ENCODE measurements around the gene DGKI. TPM values are rescaled to one million over a fixed set of nuclear protein-coding genes. Genes with fewer than 3 reads are reported as not detected.

The DGKI gene
- total and polyA plus RNA-seq, 2 experiments from 2014 or later = 0.16 to 1.0 TPM

DNA sequence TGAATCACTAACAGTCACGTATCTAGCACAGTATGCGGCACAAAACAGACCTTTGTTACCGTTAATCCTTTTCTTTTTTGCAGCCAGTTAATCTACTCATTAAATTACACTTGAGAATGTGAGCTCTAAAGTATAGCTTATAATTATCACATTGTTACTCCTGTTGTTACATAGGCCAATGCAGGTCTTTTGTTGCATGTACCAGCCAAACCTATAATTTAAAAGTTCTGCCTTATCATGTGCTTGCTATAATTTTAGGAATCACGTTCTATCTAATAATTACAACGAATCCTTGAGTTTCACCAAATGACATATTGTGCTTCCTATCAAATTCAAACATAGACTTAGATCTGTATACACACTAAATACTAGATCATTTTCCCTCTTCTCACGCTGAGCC is 245.1 kb downstream of the DGKI start (continued):
- TF ChIP-seq, protein P1, sequence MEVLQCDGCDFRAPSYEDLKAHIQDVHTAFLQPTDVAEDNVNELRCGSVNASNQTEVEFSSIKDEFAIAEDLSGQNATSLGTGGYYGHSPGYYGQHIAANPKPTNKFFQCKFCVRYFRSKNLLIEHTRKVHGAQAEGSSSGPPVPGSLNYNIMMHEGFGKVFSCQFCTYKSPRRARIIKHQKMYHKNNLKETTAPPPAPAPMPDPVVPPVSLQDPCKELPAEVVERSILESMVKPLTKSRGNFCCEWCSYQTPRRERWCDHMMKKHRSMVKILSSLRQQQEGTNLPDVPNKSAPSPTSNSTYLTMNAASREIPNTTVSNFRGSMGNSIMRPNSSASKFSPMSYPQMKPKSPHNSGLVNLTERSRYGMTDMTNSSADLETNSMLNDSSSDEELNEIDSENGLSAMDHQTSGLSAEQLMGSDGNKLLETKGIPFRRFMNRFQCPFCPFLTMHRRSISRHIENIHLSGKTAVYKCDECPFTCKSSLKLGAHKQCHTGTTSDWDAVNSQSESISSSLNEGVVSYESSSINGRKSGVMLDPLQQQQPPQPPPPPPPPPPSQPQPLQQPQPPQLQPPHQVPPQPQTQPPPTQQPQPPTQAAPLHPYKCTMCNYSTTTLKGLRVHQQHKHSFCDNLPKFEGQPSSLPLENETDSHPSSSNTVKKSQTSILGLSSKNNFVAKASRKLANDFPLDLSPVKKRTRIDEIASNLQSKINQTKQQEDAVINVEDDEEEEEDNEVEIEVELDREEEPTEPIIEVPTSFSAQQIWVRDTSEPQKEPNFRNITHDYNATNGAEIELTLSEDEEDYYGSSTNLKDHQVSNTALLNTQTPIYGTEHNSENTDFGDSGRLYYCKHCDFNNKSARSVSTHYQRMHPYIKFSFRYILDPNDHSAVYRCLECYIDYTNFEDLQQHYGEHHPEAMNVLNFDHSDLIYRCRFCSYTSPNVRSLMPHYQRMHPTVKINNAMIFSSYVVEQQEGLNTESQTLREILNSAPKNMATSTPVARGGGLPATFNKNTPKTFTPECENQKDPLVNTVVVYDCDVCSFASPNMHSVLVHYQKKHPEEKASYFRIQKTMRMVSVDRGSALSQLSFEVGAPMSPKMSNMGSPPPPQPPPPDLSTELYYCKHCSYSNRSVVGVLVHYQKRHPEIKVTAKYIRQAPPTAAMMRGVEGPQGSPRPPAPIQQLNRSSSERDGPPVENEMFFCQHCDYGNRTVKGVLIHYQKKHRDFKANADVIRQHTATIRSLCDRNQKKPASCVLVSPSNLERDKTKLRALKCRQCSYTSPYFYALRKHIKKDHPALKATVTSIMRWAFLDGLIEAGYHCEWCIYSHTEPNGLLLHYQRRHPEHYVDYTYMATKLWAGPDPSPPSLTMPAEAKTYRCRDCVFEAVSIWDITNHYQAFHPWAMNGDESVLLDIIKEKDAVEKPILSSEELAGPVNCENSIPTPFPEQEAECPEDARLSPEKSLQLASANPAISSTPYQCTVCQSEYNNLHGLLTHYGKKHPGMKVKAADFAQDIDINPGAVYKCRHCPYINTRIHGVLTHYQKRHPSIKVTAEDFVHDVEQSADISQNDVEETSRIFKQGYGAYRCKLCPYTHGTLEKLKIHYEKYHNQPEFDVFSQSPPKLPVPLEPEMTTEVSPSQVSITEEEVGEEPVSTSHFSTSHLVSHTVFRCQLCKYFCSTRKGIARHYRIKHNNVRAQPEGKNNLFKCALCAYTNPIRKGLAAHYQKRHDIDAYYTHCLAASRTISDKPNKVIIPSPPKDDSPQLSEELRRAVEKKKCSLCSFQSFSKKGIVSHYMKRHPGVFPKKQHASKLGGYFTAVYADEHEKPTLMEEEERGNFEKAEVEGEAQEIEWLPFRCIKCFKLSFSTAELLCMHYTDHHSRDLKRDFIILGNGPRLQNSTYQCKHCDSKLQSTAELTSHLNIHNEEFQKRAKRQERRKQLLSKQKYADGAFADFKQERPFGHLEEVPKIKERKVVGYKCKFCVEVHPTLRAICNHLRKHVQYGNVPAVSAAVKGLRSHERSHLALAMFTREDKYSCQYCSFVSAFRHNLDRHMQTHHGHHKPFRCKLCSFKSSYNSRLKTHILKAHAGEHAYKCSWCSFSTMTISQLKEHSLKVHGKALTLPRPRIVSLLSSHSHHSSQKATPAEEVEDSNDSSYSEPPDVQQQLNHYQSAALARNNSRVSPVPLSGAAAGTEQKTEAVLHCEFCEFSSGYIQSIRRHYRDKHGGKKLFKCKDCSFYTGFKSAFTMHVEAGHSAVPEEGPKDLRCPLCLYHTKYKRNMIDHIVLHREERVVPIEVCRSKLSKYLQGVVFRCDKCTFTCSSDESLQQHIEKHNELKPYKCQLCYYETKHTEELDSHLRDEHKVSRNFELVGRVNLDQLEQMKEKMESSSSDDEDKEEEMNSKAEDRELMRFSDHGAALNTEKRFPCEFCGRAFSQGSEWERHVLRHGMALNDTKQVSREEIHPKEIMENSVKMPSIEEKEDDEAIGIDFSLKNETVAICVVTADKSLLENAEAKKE (CRISPR knock-in tag; IDR thresholded peaks at IDR 0.05) = no peak
- TF ChIP-seq JUNB (IDR thresholded peaks at IDR 0.05; ENCODE audit: unreplicated experiment) (no peak), POLR2AphosphoS5 (IDR thresholded peaks at IDR 0.05; ENCODE audit: low read depth) (no peak), EZH2 (IDR thresholded peaks at IDR 0.05; ENCODE audit: low read depth, unreplicated experiment) (no peak)
- TF ChIP-seq, protein P2, sequence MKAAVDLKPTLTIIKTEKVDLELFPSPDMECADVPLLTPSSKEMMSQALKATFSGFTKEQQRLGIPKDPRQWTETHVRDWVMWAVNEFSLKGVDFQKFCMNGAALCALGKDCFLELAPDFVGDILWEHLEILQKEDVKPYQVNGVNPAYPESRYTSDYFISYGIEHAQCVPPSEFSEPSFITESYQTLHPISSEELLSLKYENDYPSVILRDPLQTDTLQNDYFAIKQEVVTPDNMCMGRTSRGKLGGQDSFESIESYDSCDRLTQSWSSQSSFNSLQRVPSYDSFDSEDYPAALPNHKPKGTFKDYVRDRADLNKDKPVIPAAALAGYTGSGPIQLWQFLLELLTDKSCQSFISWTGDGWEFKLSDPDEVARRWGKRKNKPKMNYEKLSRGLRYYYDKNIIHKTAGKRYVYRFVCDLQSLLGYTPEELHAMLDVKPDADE (IDR thresholded peaks at IDR 0.05) = no peak

DNA sequence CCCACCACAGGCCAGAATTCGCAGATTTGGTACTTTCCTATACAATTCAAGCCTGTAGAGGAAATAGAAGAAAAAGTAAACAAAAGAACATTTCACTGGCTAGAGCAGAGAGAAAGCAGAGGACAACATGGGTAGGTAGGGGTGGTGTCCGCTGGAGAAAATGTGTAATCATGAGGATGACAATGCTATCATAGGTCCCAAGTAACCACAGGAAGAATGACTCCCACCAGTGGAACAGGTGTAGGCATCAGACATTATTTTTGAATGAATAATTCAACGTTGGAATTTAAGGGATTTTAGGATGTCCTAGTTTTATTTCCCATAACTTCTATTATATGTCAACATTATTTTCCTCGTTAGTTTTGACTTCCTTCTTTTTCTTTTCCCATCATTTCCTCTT is 248.9 kb downstream of the DGKI start:
- no peak overlapping the region for H3K27ac Mint-ChIP-seq
- H3K27me3 Mint-ChIP-seq (ENCODE audit: insufficient read depth, low read depth, poor library complexity) = no peaks in the 10 kb centered on the region
- Histone ChIP-seq H3K27ac (ENCODE audit: low read depth) (no peak overlapping the region), H3K36me3 (ENCODE audit: insufficient read depth) (no peaks in the 10 kb centered on the region), H3K4me1 (ENCODE audit: insufficient read depth) (no peaks in the 10 kb centered on the region), H3K79me2 (replicated peaks; ENCODE audit: insufficient read depth) (no peaks in the 10 kb centered on the region), H4K20me1 (replicated peaks; ENCODE audit: insufficient read depth) (no peaks in the 10 kb centered on the region), H3K4me3 (no peak overlapping the region), H3K4me2 (no peak overlapping the region), H2AFZ (no peak overlapping the region), H3F3A (replicated peaks; ENCODE audit: low read depth) (no peaks in the 10 kb centered on the region), H3K27me3 (ENCODE audit: insufficient read depth) (no peaks in the 10 kb centered on the region), H3K9me2 (ENCODE audit: insufficient read depth) (no peaks in the 10 kb centered on the region)
- H3K4me1 Mint-ChIP-seq = no peaks in the 10 kb centered on the region
- H3K36me3 Mint-ChIP-seq (ENCODE audit: low read depth) = no peaks in the 10 kb centered on the region
- no peak overlapping the region for H3K4me3 Mint-ChIP-seq
- DNase-seq (ENCODE audit: low spot score) (no peak), ATAC-seq (no peak)
- H3K9me3 Mint-ChIP-seq = no peaks in the 10 kb centered on the region
- no peak for TF ChIP-seq JUNB (IDR thresholded peaks at IDR 0.05; ENCODE audit: unreplicated experiment)
- TF ChIP-seq CREB1 (CRISPR knock-in tag; IDR thresholded peaks at IDR 0.05; ENCODE audit: low read depth) = no peak
- TF ChIP-seq NANOG (IDR thresholded peaks at IDR 0.05; ENCODE audit: borderline replicate concordance) = no peak
- no peak for TF ChIP-seq ZNF331 (CRISPR knock-in tag; IDR thresholded peaks at IDR 0.05; ENCODE audit: low read depth)
- TF ChIP-seq, protein P3, sequence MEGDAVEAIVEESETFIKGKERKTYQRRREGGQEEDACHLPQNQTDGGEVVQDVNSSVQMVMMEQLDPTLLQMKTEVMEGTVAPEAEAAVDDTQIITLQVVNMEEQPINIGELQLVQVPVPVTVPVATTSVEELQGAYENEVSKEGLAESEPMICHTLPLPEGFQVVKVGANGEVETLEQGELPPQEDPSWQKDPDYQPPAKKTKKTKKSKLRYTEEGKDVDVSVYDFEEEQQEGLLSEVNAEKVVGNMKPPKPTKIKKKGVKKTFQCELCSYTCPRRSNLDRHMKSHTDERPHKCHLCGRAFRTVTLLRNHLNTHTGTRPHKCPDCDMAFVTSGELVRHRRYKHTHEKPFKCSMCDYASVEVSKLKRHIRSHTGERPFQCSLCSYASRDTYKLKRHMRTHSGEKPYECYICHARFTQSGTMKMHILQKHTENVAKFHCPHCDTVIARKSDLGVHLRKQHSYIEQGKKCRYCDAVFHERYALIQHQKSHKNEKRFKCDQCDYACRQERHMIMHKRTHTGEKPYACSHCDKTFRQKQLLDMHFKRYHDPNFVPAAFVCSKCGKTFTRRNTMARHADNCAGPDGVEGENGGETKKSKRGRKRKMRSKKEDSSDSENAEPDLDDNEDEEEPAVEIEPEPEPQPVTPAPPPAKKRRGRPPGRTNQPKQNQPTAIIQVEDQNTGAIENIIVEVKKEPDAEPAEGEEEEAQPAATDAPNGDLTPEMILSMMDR (conservative IDR thresholded peaks at IDR 0.05; ENCODE audit: low read depth in 2 of 2) = no peak
- no peak for TF ChIP-seq EZH2phosphoT487 (IDR thresholded peaks at IDR 0.05; ENCODE audit: unreplicated experiment)
- TF ChIP-seq, protein P2 (IDR thresholded peaks at IDR 0.05) = no peak
- TF ChIP-seq, protein P4, sequence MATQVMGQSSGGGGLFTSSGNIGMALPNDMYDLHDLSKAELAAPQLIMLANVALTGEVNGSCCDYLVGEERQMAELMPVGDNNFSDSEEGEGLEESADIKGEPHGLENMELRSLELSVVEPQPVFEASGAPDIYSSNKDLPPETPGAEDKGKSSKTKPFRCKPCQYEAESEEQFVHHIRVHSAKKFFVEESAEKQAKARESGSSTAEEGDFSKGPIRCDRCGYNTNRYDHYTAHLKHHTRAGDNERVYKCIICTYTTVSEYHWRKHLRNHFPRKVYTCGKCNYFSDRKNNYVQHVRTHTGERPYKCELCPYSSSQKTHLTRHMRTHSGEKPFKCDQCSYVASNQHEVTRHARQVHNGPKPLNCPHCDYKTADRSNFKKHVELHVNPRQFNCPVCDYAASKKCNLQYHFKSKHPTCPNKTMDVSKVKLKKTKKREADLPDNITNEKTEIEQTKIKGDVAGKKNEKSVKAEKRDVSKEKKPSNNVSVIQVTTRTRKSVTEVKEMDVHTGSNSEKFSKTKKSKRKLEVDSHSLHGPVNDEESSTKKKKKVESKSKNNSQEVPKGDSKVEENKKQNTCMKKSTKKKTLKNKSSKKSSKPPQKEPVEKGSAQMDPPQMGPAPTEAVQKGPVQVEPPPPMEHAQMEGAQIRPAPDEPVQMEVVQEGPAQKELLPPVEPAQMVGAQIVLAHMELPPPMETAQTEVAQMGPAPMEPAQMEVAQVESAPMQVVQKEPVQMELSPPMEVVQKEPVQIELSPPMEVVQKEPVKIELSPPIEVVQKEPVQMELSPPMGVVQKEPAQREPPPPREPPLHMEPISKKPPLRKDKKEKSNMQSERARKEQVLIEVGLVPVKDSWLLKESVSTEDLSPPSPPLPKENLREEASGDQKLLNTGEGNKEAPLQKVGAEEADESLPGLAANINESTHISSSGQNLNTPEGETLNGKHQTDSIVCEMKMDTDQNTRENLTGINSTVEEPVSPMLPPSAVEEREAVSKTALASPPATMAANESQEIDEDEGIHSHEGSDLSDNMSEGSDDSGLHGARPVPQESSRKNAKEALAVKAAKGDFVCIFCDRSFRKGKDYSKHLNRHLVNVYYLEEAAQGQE (IDR thresholded peaks at IDR 0.05; ENCODE audit: unreplicated experiment) = no peak

All from GM23338 (cell line).